K562 (cell line): ENCODE data around the gene CHRDL2. TPM values are rescaled to one million over a fixed set of nuclear protein-coding genes. Genes with fewer than 3 reads are reported as not detected.

Experiments used
- ATAC-seq: fragments of 200-7000 bp; cut with Tn5 transposase; 3 replicates; pipeline ENCODE4 v1.9.1; 2020; ENCODE audit warnings: moderate library complexity
- BruUV-seq: library from RNA; stranded (reverse); fragments of 400-500 nt; replicated peaks from 2 replicates; lab custom pipeline; 2021; lab: Mats Ljungman, UMichigan
- CTCF ChIA-PET: fragments of 300-600 bp; formaldehyde crosslinking; extraction: SDS; loops from one replicate; lab custom pipeline; 2021; ENCODE audit warnings: low intra/inter-chr PET ratio; lab: Yijun Ruan, JAX
- POLR2A ChIA-PET: fragments of 300-600, 350-650 bp; sonication (Branson Sonifier 250); formaldehyde crosslinking; extraction: SDS; loops from one replicate; lab custom pipeline; 2021; ENCODE audit warnings: antibody characterized with exemption, inconsistent platforms; lab: Yijun Ruan, JAX
- DNase-seq, 4 experiments: peaks; one replicate each; pipeline versions ENCODE4 v3.0.0 to v3.0.0-alpha.2; 2011 to 2018; ENCODE audit warnings: low spot score in 3 of 4, mixed read lengths in 3 of 4; ENCODE audit errors: extremely low read depth in 1 of 4
- FAIRE-seq: peaks from 2 replicates; lab custom pipeline; 2011; peaks lifted over from hg19 to GRCh38; lab: Jason Lieb, UNC
- H2AFZ ChIP-seq: 2 replicates; pipeline ENCODE4 v1.6.0; 2011; ENCODE audit warnings: low read depth, low read length, control low read depth, inconsistent platforms
- H3K27ac ChIP-seq: fragments of 200-600 bp; 3 replicates; pipeline ENCODE4 v1.8.0; 2011; ENCODE audit warnings: low read depth, mild to moderate bottlenecking, control low read depth, inconsistent platforms, low read length, moderate library complexity, mixed read lengths; ENCODE audit errors: extremely low read depth
- H3K27me3 ChIP-seq, 2 experiments: fragments of 300-600 bp in 1 of 2; 2 replicates in 1 of 2; 3 replicates in 1 of 2; pipeline versions ENCODE4 v1.6.0 to v1.8.0; 2011; ENCODE audit warnings: inconsistent platforms in 2 of 2, low read length in 2 of 2, mild to moderate bottlenecking in 1 of 2, mixed read lengths in 1 of 2, moderate library complexity in 1 of 2; ENCODE audit not compliant: control insufficient read depth in 2 of 2, insufficient read depth in 2 of 2
- H3K36me3 ChIP-seq: fragments of 300-600 bp; 3 replicates; pipeline ENCODE4 v1.8.0; 2011; ENCODE audit warnings: mild to moderate bottlenecking, low read length, inconsistent platforms; ENCODE audit not compliant: control insufficient read depth, insufficient read depth
- H3K4me1 ChIP-seq, 2 experiments: fragments of 200-600 bp in 1 of 2; replicated peaks in 1 of 2; 2 replicates in 1 of 2; 3 replicates in 1 of 2; pipeline versions ENCODE4 v1.5.1 to v1.8.0; 2011; ENCODE audit warnings: inconsistent platforms in 2 of 2, low read length in 2 of 2, mild to moderate bottlenecking in 1 of 2, mixed read lengths in 1 of 2, moderate library complexity in 1 of 2; ENCODE audit not compliant: control insufficient read depth in 2 of 2, insufficient read depth in 2 of 2
- H3K4me2 ChIP-seq: 2 replicates; pipeline ENCODE4 v1.6.1; 2011; ENCODE audit warnings: low read length, control low read depth, inconsistent platforms, mixed read lengths; ENCODE audit not compliant: insufficient read depth
- H3K4me3 ChIP-seq: fragments of 200-600 bp; sonication (generic), shearing (Covaris generic); 2 replicates; pipeline ENCODE4 v1.5.1; 2016; ENCODE audit warnings: control low read depth, inconsistent platforms
- H3K79me2 ChIP-seq: fragments of 200-600 bp; 3 replicates; pipeline ENCODE4 v1.8.0; 2011; ENCODE audit warnings: low read length, inconsistent platforms; ENCODE audit not compliant: control insufficient read depth, insufficient read depth
- H3K9ac ChIP-seq, 2 experiments: 2 replicates each; pipeline versions ENCODE4 v1.6.0 to v1.6.1; 2011; ENCODE audit warnings: low read depth in 2 of 2, low read length in 2 of 2, control low read depth in 1 of 2, inconsistent platforms in 1 of 2, mild to moderate bottlenecking in 1 of 2, mixed read lengths in 1 of 2; ENCODE audit not compliant: insufficient read depth in 1 of 2
- H3K9me1 ChIP-seq: one replicate; pipeline ENCODE4 v1.6.0; 2011; ENCODE audit warnings: inconsistent platforms, mild to moderate bottlenecking, low read length, moderate library complexity; ENCODE audit not compliant: control insufficient read depth, insufficient read depth
- H3K9me3 ChIP-seq: replicated peaks from 2 replicates; pipeline ENCODE4 v1.5.1; 2011; ENCODE audit warnings: low read depth, low read length, inconsistent platforms; ENCODE audit not compliant: control insufficient read depth, insufficient read depth
- H4K20me1 ChIP-seq: replicated peaks from 2 replicates; pipeline ENCODE4 v1.6.1; 2011; ENCODE audit warnings: low read length, inconsistent platforms, mixed read lengths; ENCODE audit not compliant: control insufficient read depth, insufficient read depth
- TRIM28 ChIP-seq: fragments of 450-650 bp; IDR thresholded peaks from 2 replicates; pipeline ENCODE4 v1.6.1; 2017
- ZBTB33 ChIP-seq: sonication (generic); formaldehyde crosslinking; IDR thresholded peaks from 2 replicates; pipeline ENCODE4 v1.8.1; 2023; ENCODE audit warnings: mild to moderate bottlenecking, missing genetic modification reagents
- ZNF274 ChIP-seq: IDR thresholded peaks from 2 replicates; pipeline ENCODE4 v1.6.1; 2011; ENCODE audit warnings: low read depth, mild to moderate bottlenecking, low read length, moderate library complexity, borderline replicate concordance
- WGBS: fragments of 100-300 bp; shearing (Covaris generic); methylation state at CpG from one replicate; pipeline ENCODE4 v1.1.6; 2016; ENCODE audit warnings: low coverage, mixed read lengths; ENCODE audit not compliant: insufficient coverage; ENCODE audit errors: missing lambda C conversion rate; 5-methylcytosine and 5-hydroxymethylcytosine counted together
- in situ Hi-C: fragments of 300-500 bp; cut with MboI; formaldehyde crosslinking; loops from 4 replicates; pipeline ENCODE4 v1.15.0; 2018; ENCODE audit warnings: inconsistent platforms, mixed read lengths
- intact Hi-C: fragments of 100-400 bp; cut with micrococcal nuclease; formaldehyde crosslinking; loops from 2 replicates; pipeline ENCODE4 v1.14.2; 2022
- polyA plus RNA-seq, 8 experiments: library from polyadenylated mRNA; depleted of rRNA in 4 of 8; stranded (reverse) in 5 of 8; unstranded in 3 of 8; fragments of >200 nt; fragmentation: Nextera tagmentation in 2 of 8; fragmentation: Illumina TruSeq in 1 of 8; extraction: Ambion mirVana in 2 of 8; extraction: Trizol in 1 of 8; gene quantifications; 2 replicates each; pipeline versions ENCODE4 v1.2.1 to v1.2.3, GENCODE V29; 2011 to 2014; ENCODE audit warnings: inconsistent platforms in 1 of 8, missing spikeins in 1 of 8
- total RNA-seq, 7 experiments: library from RNA; depleted of rRNA in 6 of 7; stranded (reverse); fragments of >200 nt in 6 of 7; fragmentation: Illumina TruSeq in 2 of 7; extraction: Trizol in 2 of 7; gene quantifications; 2 replicates each; pipeline versions ENCODE4 v1.2.1 to v1.2.3, GENCODE V29; 2011 to 2021; ENCODE audit warnings: low replicate concordance in 1 of 7

Gene CHRDL2
- total and polyA plus RNA-seq, 9 of the 15 experiments (the other 6 are each of a cell fraction or from before 2014, with no cell fraction given), result not detected

- H3K27me3 ChIP-seq, result no peaks in the 10 kb centered on the region
- TF ChIP-seq ZNF274 (no peak), ZBTB33 (peak; percentile 71; the same call in 1 of the 2 replicates), TRIM28 (no peak)
- DNase-seq (no peak), FAIRE-seq (no peak), ATAC-seq (no peak)
- no peak overlapping the region for H3K4me3 ChIP-seq
- H2AFZ ChIP-seq, result no peak overlapping the region
- H3K9me3 ChIP-seq, result no peaks in the 10 kb centered on the region
- ChIA-PET CTCF (no interaction called here), POLR2A (no interaction called here)
- 87% methylated on average over 29 of the region's 59 CpGs for WGBS
- in situ Hi-C loops (no loop called here), intact Hi-C loops (no loop called here)
- H3K9me1 ChIP-seq, result no peaks in the 10 kb centered on the region
- no peaks in the 10 kb centered on the region for H4K20me1 ChIP-seq
- no peak overlapping the region for H3K27ac ChIP-seq
- H3K9ac ChIP-seq, result no peak overlapping the region
- H3K36me3 ChIP-seq, result no peaks in the 10 kb centered on the region
- no TSS peak for BruUV-seq
- H3K4me2 ChIP-seq, result no peak overlapping the region
- H3K79me2 ChIP-seq, result no peaks in the 10 kb centered on the region
- H3K4me1 ChIP-seq, result peaks cover 5 to 11% of the 10 kb centered on the region in 2 experiments; a peak in 4 of 5 replicates
Measured at GRCh38 chr11:74683279-74683871, 47.9 kb downstream of the CHRDL2 start.
